HG03139 (cell line): Measurements from ENCODE around the gene TLR8.

Experiments used
- ATAC-seq: cut with Tn5 transposase; IDR thresholded peaks from one replicate; pipeline ENCODE4 v1.9.1; 2021; ENCODE audit not compliant: unreplicated experiment

TLR8 gene

GRCh38 chrX:12906046-12906761 lies at the start of gene TLR8:
Gene TLR8, plus strand, starts transcription at chrX:12906620. Its CDS starts 87 bp downstream, at chrX:12906707.
- ATAC-seq: no peak

- ATAC-seq: no peak
Measured at GRCh38 chrX:12865359-12865758, 41.1 kb upstream of the TLR8 start.

- no peak for ATAC-seq
Measured at GRCh38 chrX:12866451-12867377, 39.7 kb upstream of the TLR8 start, which contains the start of gene TLR7. Gene TLR7, plus strand, starts transcription at chrX:12867072. Its CDS starts 507 bp downstream, at chrX:12867579.

GRCh38 chrX:12867685-12868084 lies 38.7 kb upstream of the TLR8 start:
- no peak for ATAC-seq

- ATAC-seq: no peak
Measured at GRCh38 chrX:12868747-12869146, 37.7 kb upstream of the TLR8 start.

DNA sequence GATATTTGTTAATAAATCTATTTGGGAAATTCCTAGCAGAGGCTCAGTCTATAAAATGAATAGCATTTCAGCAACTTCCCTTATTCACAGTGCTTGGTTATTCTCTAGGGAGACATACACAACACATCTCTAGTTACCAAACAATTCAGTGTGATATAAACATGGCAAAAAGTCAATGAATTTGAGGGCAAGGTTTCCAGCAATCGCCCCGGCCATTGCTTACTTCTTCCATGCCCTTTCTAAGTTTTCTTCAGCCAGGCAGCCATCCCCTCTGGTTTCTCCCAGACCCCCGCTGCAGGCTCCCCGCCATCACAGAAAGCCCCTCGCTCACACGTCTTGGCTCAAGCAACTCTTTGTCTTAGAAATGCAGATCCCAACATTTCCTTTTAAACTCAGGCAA lies 35.2 kb upstream of the TLR8 start:
- no peak for ATAC-seq

DNA sequence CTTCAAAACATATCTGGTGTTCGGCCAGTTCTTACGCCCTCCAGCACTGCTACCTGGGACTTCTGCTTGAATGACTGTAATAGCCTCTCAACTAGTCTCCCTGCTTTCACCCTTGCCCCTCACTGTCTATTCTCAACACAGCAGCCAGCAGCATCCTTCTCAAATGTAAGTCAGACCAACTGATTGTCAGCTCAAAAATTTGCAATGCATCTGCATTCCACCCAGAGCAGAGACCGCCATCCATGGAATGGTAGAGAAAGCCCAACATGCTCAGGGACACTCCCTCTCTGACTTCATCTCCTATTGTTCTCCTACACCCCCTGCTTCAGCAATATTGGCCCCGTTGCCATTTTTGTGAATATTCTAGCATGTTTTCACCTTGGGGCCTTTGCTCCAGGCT lies 33.7 kb upstream of the TLR8 start:
- ATAC-seq: no peak

GRCh38 chrX:12874581-12874980 lies 31.8 kb upstream of the TLR8 start:
- ATAC-seq: no peak

- ATAC-seq: no peak
Measured at GRCh38 chrX:12877386-12877785, 29.0 kb upstream of the TLR8 start.

DNA sequence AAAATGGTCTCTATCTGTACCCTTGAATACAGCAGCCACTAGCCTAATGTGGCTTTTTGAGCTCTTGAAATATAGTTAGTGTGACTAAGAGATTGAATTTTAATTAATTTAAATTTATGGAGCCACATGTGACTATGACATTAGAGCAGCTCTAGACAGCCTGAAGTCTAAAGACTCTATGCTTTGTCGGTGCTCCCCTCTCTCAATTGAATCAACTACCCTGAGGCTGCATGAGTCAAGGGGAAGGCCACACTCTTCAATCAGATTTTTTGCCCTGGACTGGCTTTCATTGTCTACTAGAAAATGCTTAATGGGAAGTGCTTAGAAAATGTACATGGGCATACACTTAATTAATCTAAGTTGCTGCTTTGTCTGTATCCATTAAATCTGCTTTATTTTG lies 27.9 kb upstream of the TLR8 start:
- no peak for ATAC-seq

DNA sequence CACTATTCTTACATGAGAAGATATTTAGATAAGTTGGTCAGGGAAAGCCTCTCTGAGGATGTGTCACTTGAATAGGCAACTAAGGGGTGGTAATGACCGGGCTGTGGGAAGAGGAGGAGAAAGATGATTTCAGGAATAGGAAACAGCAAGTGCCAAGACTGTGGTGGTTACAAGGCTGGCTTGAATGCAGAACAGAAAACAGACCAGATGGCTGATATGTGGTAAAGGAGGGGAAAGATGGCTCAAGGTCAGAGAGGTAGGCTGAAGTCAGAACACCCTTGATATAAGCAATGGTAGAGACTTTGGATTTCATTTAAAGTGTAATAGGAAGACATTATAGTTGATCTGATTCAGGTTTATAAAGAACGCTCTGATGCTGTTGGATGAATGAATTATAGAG lies 24.5 kb upstream of the TLR8 start:
- no peak for ATAC-seq

GRCh38 chrX:12885508-12885907 lies 20.9 kb upstream of the TLR8 start:
- ATAC-seq: no peak

GRCh38 chrX:12886545-12886944 lies 19.9 kb upstream of the TLR8 start:
- no peak for ATAC-seq

GRCh38 chrX:12887141-12887540 lies 19.3 kb upstream of the TLR8 start:
- ATAC-seq: no peak

- no peak for ATAC-seq
Measured at GRCh38 chrX:12887767-12888166, 18.7 kb upstream of the TLR8 start.

DNA sequence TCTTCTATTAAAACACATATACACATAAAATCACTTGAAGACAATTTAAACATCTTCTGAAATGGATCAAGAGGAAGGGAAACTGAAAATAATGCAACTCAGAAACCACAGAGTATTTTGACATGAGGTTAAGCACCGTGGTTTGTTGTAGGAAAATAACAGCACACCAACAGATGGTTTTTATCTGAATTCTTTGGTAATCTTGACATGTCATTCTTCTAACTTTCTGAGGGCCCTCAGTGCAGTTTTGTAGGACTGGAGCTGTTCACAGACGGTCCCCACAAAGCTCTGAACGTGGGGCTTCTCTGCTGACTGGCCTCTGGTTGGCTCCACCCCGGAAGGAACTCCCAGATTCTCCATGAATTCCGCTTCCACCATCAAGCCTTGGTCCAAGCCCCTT lies 16.0 kb upstream of the TLR8 start:
- peak; percentile 63 for ATAC-seq

DNA sequence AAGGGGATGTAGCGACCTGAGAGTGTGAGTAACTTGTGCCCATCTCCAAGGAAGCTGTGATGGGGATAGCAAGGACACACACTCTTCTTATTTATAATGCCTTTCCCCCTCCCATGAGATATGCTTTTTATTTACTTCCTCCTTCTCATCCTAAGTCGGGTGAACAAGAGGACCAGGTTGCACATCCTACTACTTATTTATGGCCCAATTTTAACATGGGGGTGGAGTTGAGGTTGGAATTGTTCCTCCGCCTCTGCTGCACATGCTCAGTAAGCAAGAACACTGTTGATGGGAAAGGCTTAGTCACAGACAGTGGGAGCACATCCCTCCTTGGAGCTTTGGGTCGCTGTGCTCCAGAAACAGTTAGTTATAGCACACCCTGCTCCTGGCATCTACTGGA lies 15.2 kb upstream of the TLR8 start:
- no peak for ATAC-seq

DNA sequence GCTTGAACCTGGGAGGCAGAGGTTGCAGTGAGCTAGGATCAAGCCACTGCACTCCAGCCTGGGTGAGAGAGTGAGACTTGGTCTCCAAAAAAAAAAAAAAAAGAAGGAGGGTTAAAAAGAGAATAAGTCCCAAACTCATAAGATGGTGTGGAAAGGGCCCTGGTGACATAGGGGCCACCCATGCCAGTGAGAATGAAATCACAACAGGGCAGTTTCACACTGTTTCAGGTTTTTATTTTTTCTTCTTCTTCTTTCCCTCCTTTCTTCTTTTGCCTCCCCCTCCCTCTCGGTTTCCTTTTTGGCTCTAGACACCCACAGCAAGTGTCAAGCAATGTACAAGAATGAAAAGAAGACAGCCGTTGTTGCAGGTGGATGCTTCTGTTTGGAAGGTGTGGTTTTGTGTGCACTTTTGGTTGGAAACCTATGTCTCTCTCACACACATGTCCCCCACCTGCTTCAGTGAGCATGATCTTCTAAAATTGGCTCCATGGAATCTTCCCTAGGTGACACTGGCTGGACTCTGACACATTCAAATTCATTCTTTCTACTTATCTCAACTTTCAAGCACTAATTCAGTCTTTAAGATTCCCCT lies 14.4 kb upstream of the TLR8 start:
- peak; percentile 49 for ATAC-seq

- no peak for ATAC-seq
Measured at GRCh38 chrX:12892716-12893115, 13.7 kb upstream of the TLR8 start.

GRCh38 chrX:12894074-12895030 lies 12.1 kb upstream of the TLR8 start:
- no peak for ATAC-seq

- no peak for ATAC-seq
Measured at GRCh38 chrX:12895866-12896265, 10.6 kb upstream of the TLR8 start.
